ENCODE data around the gene TTF1. TPM values are rescaled to one million over a fixed set of nuclear protein-coding genes. Genes with fewer than 3 reads are reported as not detected.

Gene TTF1
- polyA plus RNA-seq, 1 of the 3 experiments (the other 2 are of a cell fraction): 11.9 TPM

GRCh38 chr9:132341177-132341840 lies 65.3 kb downstream of the TTF1 start:
- POLR2A ChIA-PET: no interaction called here
- CTCF ChIA-PET: interaction anchor here (0.6 kb wide), 1 partner anchor 13 kb away, joined by 3 read pairs; no protein-coding TSS in a partner anchor
- no peaks in the 10 kb centered on the region for H3K4me1 ChIP-seq (ENCODE audit: control insufficient read depth in 1 of 2, insufficient read depth in 2 of 2, low read depth in 1 of 2, low read length in 1 of 2)
- no peak overlapping the region for H3K4me3 ChIP-seq (ENCODE audit: low read depth in 2 of 2, low read length in 1 of 2)
- H3K9ac ChIP-seq: no peak overlapping the region
- no peak overlapping the region for H2AFZ ChIP-seq (ENCODE audit: low read depth)
- H3K9me3 ChIP-seq: no peaks in the 10 kb centered on the region
- no peak for TF ChIP-seq RAD21 (IDR thresholded peaks at IDR 0.05; ENCODE audit: low read length)
- no peak for TF ChIP-seq IRF3 (IDR thresholded peaks at IDR 0.05; ENCODE audit: low read depth, low read length)
- no peak for TF ChIP-seq YY1 (IDR thresholded peaks at IDR 0.05; ENCODE audit: low read depth)
- no peak for TF ChIP-seq CHD2 (IDR thresholded peaks at IDR 0.05; ENCODE audit: low read length, partially characterized antibody)
- TF ChIP-seq, protein P1, sequence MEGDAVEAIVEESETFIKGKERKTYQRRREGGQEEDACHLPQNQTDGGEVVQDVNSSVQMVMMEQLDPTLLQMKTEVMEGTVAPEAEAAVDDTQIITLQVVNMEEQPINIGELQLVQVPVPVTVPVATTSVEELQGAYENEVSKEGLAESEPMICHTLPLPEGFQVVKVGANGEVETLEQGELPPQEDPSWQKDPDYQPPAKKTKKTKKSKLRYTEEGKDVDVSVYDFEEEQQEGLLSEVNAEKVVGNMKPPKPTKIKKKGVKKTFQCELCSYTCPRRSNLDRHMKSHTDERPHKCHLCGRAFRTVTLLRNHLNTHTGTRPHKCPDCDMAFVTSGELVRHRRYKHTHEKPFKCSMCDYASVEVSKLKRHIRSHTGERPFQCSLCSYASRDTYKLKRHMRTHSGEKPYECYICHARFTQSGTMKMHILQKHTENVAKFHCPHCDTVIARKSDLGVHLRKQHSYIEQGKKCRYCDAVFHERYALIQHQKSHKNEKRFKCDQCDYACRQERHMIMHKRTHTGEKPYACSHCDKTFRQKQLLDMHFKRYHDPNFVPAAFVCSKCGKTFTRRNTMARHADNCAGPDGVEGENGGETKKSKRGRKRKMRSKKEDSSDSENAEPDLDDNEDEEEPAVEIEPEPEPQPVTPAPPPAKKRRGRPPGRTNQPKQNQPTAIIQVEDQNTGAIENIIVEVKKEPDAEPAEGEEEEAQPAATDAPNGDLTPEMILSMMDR (IDR thresholded peaks at IDR 0.05): no peak
- TF ChIP-seq NFIC (IDR thresholded peaks at IDR 0.05; ENCODE audit: borderline replicate concordance): no peak
- no peak for TF ChIP-seq RXRA (IDR thresholded peaks at IDR 0.05; ENCODE audit: borderline replicate concordance, low read depth)
- no peak for TF ChIP-seq PBX3 (IDR thresholded peaks at IDR 0.05)
- TF ChIP-seq, protein P2, sequence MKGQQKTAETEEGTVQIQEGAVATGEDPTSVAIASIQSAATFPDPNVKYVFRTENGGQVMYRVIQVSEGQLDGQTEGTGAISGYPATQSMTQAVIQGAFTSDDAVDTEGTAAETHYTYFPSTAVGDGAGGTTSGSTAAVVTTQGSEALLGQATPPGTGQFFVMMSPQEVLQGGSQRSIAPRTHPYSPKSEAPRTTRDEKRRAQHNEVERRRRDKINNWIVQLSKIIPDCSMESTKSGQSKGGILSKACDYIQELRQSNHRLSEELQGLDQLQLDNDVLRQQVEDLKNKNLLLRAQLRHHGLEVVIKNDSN (IDR thresholded peaks at IDR 0.05; ENCODE audit: borderline replicate concordance, low read depth): no peak
- TF ChIP-seq EZH2phosphoT487 (IDR thresholded peaks at IDR 0.05; ENCODE audit: borderline replicate concordance, low read depth): no peak
- no peak for TF ChIP-seq RFX5 (IDR thresholded peaks at IDR 0.05; ENCODE audit: low read length)
- no peak for TF ChIP-seq JUND (IDR thresholded peaks at IDR 0.05)
- no peak for TF ChIP-seq GABPA (IDR thresholded peaks at IDR 0.05; ENCODE audit: low read depth)
- TF ChIP-seq TCF12 (IDR thresholded peaks at IDR 0.05): no peak
- no peak for TF ChIP-seq MXI1 (IDR thresholded peaks at IDR 0.05; ENCODE audit: low read depth, low read length)
- peaks cover 3% of the 10 kb centered on the region for H3F3A ChIP-seq (replicated peaks; ENCODE audit: insufficient read depth)
- peaks cover 62 to 88% of the 10 kb centered on the region in 2 experiments for H3K36me3 ChIP-seq (replicated peaks in 1 of 2; ENCODE audit: control insufficient read depth in 1 of 2, insufficient read depth in 2 of 2, low read length in 1 of 2)
- H3K27ac ChIP-seq (ENCODE audit: low read depth in 2 of 2, low read length in 1 of 2): no peak overlapping the region
- no peaks in the 10 kb centered on the region for H3K9me2 ChIP-seq
- H4K20me1 ChIP-seq (ENCODE audit: insufficient read depth): 0 out of 2 replicates have a peak, but pooled peaks cover 4% of the 10 kb centered on the region
- H3K4me2 ChIP-seq: no peak overlapping the region
- DNase-seq: no peak
- H3K27me3 ChIP-seq (ENCODE audit: insufficient read depth): no peaks in the 10 kb centered on the region
- whole genome bisulfite sequencing (ENCODE audit: low lambda C conversion rate): 95% methylated on average over 9 of the region's 9 CpGs
- peaks cover 14% of the 10 kb centered on the region for H3K79me2 ChIP-seq (ENCODE audit: insufficient read depth)

All from SK-N-SH (cell line).